ENCODE data around the gene TCL1B.
"Not testable (repeated sequence)": the region's sequence is repeated elsewhere in the genome, so short reads cannot be mapped to it uniquely, and the experiment has no call there.

Gene TCL1B

DNA sequence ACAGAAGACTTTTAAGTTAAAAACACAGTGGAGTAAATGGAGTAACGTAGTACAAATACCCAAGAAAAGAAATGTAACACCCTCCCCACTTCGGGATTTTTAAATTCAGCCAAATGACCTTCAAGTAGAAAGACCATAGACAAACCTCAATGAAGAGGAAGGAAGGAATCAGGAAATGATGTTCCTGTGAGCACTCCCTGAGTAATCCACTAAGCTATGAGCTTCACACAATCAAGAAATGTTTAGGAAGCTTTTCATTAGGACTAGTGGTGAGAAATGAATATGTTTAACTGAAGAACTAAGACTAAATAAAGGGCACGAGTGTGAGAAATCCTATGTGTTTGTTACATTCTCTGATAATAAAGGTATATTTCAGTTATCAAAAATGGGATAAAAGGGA lies 17.6 kb downstream of the TCL1B start:
- DNase-seq: no peak

DNA sequence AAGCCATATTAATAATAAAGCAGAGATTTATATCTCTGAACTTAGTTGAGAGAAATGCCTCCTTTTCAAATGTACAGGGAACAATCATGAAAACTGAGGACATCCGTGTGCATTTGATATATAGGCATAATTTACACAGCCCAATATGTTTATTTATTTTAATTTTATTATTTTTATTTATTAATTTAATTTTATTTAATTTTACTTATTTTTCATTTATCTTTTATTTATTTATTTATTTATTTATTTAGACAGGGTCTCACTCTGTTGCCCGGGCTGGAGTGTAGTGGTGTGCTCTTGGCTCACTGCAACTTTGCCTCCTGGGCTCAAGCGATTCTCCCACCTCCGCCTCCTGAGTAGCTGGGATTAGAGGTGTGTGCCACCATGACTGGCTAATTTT lies 19.3 kb downstream of the TCL1B start:
- DNase-seq: no peak

DNA sequence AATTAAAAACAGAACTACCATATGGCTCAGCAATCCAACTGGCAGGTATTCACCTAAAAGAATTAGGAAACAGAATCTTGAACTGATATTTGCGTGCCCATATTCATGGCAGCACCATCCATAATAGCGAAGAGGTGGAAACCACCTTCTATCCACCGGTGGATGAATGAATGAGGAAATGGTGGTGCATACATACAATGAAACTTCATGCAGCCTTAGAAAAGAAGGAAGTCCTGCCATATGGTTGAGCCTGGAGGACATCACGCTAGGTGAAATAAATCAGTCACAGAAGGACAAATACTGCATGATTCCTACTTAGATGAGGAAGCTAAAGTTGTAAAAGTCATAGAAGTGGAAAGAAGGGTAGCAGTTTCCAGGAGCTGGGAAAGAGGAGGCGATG lies 21.1 kb downstream of the TCL1B start:
- no peak for DNase-seq

DNA sequence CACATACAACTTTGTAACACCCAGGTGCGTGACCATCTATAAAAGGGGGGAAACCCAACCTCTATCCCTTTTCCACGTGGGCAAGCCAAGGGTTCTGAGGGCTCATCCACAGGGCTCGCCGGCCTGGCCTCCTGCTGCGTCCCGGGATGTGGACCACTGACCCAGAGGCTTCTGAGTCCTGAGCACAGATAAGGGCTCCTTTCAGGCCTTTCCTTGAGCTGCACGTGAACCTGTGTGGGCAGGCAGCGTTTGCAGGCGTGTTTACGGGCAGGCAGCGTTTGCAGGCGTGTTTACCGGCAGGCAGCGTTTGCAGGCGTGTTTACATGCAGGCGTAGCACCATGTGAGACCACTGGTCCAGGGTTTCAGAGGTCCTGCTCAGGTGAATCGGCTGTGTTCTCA lies 23.9 kb downstream of the TCL1B start:
- no peak for DNase-seq

DNA sequence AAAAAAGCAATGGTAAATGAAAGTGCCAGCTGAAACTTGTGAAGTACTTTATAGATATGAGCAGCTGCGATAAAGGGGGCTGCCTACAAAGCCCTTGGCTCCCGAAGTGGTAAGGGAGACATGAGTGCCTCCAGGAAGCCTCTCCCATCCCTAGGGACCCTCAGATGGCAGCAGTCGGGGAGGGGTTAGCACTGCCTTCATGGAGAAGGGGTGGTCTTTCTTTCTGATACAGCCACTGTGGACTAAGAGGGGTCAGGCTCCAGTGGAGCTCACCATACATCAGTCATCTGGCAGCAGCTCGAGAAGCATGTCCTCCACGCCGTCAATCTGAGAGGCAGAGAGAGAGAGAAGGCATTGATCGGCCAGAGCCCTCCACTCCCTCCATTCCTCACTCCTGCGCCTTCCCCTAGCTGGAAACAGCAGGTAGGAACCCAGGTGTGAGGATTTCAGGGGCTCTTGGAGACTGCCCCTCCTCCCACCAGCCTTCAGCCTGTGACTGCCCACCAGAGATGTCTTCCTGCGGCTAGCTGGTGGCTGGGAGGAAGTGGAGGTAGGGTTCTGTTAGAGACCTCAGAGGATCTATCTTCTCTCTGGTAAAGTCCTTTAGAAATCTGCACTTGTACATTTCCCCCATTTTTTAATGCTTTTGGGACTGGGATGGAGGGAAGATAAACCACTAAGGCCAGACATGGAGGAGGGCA lies 25.4 kb downstream of the TCL1B start:
- no peak for DNase-seq

DNA sequence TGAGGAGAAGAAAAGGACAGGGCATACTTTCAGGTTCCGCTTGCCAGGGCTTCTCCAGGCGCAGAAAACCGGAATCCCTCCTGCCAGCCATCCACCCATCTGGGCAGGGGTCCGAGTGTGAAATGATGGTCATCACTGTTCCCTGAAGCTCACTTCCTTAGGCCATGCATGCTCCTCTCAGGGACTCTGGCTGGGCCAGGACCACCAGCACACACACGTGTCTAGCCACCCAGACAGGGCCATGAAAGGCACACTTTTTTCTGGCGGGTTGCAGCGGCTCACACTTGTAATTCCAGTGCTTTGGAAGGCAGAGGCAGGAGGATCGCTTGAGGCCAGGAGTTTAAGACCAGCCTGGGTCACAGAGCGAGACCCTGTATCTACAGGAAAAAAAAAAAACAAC lies 26.2 kb downstream of the TCL1B start:
- no peak for DNase-seq

DNA sequence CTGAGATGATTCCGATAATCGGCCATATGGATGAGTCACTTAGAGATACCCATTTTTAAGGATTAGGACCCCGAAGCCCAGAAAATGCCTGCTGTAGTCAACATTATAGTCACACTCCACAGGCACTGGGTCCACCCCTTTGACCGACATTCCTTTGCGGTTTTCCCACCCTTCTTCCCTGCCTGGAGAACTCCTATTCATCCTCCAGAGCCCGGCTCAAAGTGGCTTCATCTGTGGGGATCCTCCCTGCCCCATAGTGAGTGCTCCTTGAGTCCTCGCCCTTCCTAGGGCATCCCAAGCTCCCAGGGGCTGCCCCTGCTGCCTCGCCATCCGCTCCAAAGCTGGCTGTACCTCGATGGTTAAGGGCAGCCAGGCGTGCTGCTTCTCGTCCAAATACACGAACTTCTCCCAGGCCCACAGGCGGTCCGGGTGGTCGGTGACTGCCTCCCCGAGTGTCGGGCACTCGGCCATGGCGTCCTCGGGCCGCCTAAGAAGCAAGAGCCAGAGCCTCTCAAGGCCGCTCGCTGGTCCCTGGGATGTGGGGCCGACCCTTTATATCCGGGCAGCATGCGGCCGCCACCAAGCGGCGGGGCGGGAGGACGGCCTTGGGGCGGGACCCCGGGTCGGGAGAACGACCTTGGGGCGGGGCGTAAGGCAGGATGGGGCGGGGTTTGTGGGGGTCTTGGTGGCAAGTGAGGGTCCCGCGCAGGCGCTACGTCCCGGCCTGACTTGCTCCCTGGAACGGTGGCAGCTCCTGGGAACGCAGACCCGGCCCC lies 27.6 kb downstream of the TCL1B start, which contains the start of gene TCL1A:
Gene TCL1A (minus strand): TSS at position 530 of the 776 bp plus-strand sequence. CDS start 59 bp downstream, at position 471.
- no peak for DNase-seq

DNA sequence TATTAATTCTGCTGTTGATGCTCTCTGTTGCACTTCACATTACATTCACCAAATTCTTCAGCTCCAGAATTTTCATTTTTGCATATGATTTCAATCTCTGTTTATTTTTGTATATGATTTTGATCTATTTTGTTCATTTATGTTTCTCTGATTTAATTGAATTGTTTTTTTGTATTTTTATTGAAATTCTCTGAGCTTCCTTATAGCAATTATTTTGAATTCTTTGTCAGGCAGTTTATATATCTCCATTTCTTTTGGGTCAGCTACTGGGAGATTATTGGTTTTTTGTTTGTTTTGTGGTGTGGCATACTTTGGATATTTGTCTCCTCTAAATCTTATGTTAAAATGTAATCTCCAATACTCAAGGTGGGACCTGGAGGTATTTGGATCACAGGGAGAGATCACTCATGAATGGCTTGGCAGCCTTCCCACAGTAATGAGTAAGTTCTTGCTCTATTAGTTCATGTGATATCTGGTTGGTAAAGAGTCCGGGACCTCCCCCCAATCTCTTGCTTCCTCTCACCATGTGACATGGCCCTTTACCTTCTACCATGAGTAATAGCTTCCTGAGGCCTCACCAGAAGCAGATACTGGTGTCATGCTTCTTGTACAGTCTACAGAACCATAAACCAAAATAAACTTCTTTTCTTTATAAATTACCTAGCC lies 36.4 kb downstream of the TCL1B start:
- DNase-seq: no peak

DNA sequence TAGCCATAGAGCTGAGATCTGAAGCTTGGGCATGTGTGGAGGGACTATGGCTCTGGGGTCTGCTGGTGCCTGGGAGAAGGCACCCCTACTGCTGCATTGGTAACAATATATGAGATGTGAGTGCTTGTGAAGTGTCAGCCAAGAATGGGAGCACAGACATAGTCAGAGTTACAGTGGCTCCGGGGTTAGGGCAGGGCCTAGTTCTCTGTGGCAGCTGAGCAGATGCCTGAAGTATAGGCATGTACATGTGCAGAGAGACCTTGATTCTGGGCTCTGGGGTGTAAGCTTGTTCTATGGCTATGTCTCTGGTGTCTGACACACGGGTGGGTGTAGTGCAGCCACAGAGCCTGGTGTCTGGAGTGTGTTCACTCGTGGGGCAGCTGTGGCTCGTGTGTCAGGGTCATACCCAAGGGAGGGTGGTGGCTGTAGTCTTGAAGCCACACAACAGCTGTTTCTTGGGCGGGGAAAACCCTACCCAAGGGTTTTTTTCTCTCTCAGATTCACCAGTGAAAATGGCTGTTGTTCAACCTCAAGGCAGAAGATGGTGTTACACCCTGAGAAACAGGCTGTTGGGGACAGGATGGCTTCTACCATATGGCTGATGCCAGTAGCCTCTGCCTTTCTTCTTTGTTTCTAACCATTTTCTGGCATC lies 39.6 kb downstream of the TCL1B start:
- no peak for DNase-seq

DNA sequence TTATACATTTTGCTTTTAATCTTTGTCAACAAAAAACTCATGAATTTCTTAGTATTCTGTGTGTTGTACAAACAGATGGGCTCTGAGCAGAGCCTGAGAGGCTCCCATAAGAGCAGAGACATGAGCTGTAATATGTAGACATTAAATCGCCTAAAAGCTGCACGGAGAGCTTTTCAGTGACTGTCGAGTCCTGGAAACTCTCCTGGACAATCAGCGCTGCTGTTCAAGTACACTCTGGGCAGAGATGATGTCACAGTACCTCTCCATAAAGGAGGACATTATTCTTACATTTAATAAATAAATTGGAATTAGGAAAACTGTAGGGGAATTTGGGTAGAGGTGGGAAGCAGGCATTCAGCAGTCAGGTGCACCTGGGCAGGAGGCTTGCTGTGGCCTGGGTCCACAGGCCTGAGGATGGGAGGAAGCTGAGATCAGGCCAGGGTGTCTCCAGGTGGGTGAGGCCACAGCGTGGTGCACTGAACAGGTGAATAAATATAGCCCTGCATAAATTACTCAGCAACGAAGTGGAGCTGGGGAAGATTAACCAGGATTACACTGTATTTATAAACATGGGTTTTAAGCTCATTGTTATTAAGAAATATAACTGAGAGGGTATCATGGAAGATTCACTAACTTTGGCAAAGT lies 41.0 kb downstream of the TCL1B start:
- no peak for DNase-seq

DNA sequence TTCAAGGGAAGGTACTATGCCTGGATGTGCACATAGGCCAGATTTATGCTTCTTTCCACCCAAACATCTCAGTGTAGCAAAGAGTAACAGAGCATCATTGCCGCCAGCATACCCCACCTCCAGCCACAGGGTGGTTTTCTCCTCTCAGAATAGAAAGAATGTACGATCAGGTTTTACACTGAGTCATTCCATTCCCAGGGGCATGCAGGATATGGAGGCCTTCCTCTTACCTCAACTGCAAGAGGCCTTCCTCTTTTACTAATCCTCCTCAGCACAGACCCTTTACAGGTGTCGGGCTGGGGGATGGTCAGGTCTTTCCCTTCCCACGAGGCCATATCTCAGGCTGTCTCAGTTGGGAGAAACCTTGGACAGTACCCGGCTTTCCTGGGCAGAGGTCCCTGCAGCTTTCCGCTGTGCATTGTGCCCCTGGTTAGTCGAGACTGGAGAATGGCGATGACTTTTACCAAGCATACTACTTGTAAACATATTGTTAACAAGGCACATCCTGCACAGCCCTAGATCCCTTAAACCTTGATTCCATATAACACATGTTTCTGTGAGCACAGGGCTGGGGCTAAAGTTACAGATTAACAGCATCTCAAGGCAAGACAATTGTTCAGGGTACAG lies 43.3 kb downstream of the TCL1B start:
- DNase-seq: not testable (repeated sequence)

DNA sequence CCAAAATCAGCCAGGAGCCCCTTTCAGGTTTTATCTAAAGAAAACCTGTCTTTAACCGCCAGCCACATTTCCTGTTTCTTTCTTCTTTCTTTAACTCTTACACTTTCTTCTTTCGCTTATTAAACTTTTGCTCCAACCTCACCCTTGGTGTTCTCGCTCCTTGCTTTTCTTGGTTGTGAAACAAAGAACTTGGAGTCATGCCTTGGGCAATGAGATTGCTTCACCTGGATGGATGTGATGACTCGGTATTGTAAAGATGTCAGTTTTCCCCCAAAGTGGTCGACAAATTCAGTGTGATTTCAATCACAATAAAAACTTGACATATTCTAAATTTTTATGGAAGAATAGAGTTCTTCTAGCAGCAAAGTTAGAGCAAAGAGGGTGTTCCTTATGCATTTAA lies 43.9 kb downstream of the TCL1B start:
- DNase-seq: no peak

DNA sequence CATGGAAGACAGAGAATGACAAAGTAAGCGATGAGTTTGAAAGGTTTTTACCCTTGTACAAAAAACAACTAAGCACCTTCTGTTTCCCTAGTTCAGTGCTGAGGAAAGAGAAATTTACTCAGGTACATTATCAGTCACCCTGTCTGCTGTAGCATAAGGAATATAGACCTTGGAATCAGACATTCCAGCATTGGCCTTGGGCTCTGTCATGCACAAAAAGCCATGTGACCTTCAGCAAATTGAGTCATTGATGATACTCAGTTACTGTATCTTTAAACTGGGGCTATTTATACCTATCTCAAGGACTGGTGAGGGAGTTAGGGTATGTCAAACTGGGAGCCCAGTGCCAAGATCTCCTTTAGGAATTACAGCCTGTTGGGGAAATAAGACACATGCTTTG lies 47.0 kb downstream of the TCL1B start:
- DNase-seq: no peak

DNA sequence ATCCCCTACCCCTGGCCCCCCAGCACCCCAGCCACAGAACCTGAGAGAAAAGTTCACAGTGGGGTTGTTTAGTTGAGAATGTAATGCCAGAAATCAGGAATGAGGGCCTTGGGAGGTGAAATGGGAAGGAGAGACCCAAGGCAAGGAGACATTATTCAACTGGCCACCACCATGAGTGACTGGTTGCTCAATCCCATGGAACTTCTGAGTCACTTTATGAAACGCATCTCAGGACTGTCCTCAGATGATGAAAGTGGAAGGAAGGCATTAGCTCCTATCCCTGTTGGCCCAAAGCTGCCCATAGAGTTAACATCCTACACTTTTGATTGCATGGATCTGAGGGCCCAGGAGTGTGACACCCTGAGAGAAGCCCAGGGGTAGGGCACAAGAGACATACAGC lies 53.1 kb downstream of the TCL1B start:
- DNase-seq: no peak

DNA sequence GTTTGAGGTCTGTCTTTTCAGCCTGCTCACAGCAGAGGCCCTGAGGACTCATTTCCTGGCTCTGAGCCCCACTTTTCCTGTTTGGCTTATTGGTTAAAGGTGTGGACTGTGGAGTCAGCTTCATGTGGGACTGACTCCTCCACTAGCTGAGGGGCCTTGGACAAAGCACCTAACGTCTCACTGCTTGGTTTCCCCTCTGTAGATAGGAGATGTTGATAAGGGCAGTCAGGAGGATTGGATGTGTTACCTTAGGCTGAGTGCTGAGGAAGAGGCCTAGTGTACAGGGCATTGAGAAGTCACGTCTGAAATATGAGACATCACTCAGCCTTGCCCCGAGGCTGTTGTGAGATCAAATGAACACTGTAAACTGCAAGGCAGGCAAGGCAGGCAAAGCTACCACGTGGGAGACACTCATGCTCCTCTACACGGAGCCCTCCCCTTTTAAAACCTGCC lies 54.8 kb downstream of the TCL1B start:
- no peak for DNase-seq

DNA sequence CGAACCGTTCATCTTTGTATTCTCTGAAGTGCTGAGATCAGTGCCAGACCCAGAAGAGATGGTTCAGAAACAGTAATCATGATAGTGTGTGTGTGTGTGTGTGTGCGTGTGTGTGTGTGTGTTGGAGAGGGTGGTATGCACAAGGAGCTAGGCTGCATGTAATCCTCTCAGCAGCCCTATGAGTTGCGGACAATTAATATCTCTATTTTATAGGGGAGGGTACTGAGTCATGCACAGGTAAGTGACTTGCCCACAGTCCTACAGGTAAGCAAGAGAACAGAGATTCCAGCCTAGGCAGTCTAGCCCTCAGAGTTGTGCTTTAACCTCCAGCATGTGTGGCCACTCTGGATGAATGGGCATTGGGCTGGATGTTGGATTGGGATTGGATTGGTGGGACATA lies 55.6 kb downstream of the TCL1B start:
- DNase-seq: no peak

All from CD4-positive, alpha-beta T cell treated with Interleukin-17A for 1 hour (primary cell).